ENCODE results near the gene COG5.

- TF ChIP-seq CTCF (IDR thresholded peaks at IDR 0.05), result no peak
- no peak for TF ChIP-seq POLR2AphosphoS5 (IDR thresholded peaks at IDR 0.05)
- no peak for TF ChIP-seq POLR2A (IDR thresholded peaks at IDR 0.05)
These were observed 121.0 kb downstream of the COG5 start for GRCh38 chr7:107442678-107443077.

Measured in breast epithelium (tissue), 3 donors.